GM18507 (cell line): ENCODE results near the gene TBCD.
"Not testable (repeated sequence)": the region's sequence is repeated elsewhere in the genome, so short reads cannot be mapped to it uniquely, and the experiment has no call there.

Experiments
- DNase-seq: peaks from one replicate; pipeline ENCODE4 v3.0.0; 2011; ENCODE audit warnings: low read depth; ENCODE audit not compliant: insufficient read length; ENCODE audit errors: extremely low spot score
- FAIRE-seq: peaks from 2 replicates; lab custom pipeline; 2011; peaks lifted over from hg19 to GRCh38; lab: Jason Lieb, UNC

The TBCD gene

GRCh38 chr17:82753201-82753464 lies 1.3 kb downstream of the TBCD start:
- DNase-seq (no peak), FAIRE-seq (no peak)

GRCh38 chr17:82754297-82755208 lies 2.7 kb downstream of the TBCD start:
- DNase-seq, result no peak

GRCh38 chr17:82756166-82756565 lies 4.3 kb downstream of the TBCD start:
- no peak for FAIRE-seq
- no peak for DNase-seq

More at GRCh38 chr17:82754297-82755208, 2.7 kb downstream of the TBCD start:
- FAIRE-seq, result no peak

GRCh38 chr17:82765371-82765770 lies 13.5 kb downstream of the TBCD start:
- FAIRE-seq (no peak), DNase-seq (no peak)

GRCh38 chr17:82767041-82767754 lies 15.3 kb downstream of the TBCD start:
- no peak for FAIRE-seq
- DNase-seq, result no peak

GRCh38 chr17:82769041-82769440 lies 17.2 kb downstream of the TBCD start:
- FAIRE-seq (no peak), DNase-seq (no peak)

GRCh38 chr17:82772026-82772425 lies 20.2 kb downstream of the TBCD start:
- FAIRE-seq, result no peak

GRCh38 chr17:82774456-82774855 lies 22.6 kb downstream of the TBCD start:
- not testable (repeated sequence) for DNase-seq, FAIRE-seq

More at GRCh38 chr17:82772026-82772425, 20.2 kb downstream of the TBCD start:
- no peak for DNase-seq

- FAIRE-seq (no peak), DNase-seq (no peak)
Measured at GRCh38 chr17:82775001-82775823, 23.3 kb downstream of the TBCD start.

GRCh38 chr17:82776454-82776853 lies 24.6 kb downstream of the TBCD start:
- DNase-seq (no peak), FAIRE-seq (peak; percentile 90)

GRCh38 chr17:82777778-82778375 lies 26.0 kb downstream of the TBCD start:
- not testable (repeated sequence) for DNase-seq, FAIRE-seq

GRCh38 chr17:82779541-82779940 lies 27.7 kb downstream of the TBCD start:
- DNase-seq, result no peak
- FAIRE-seq, result no peak

- DNase-seq, result no peak
- FAIRE-seq, result no peak
Measured at GRCh38 chr17:82780195-82780594, 28.3 kb downstream of the TBCD start.

- DNase-seq, result no peak
- no peak for FAIRE-seq
Measured at GRCh38 chr17:82780971-82781893, 29.4 kb downstream of the TBCD start.

- DNase-seq, result peak; percentile 84
- peak; percentile 68 for FAIRE-seq
Measured at GRCh38 chr17:82781894-82782274, 30.0 kb downstream of the TBCD start.

GRCh38 chr17:82782657-82783207 lies 30.9 kb downstream of the TBCD start:
- FAIRE-seq (no peak), DNase-seq (no peak)

- no peak for DNase-seq
- FAIRE-seq, result no peak
Measured at GRCh38 chr17:82783498-82783897, 31.6 kb downstream of the TBCD start.

- FAIRE-seq, DNase-seq: not testable (repeated sequence)
Measured at GRCh38 chr17:82785581-82785980, 33.7 kb downstream of the TBCD start.
